ENCODE measurements around the gene PDE11A.

- TF ChIP-seq ZBTB33 (IDR thresholded peaks at IDR 0.05) (no peak), GABPA (IDR thresholded peaks at IDR 0.05 in 1 of 2, conservative IDR thresholded peaks at IDR 0.05 in 1 of 2) (no peak), REST (IDR thresholded peaks at IDR 0.05) (no peak), RAD21 (IDR thresholded peaks at IDR 0.05) (no peak), CTCF (IDR thresholded peaks at IDR 0.05; ENCODE audit: low read depth, low read length, missing input control) (no peak), ATF3 (IDR thresholded peaks at IDR 0.05) (peak; percentile 20), YY1 (IDR thresholded peaks at IDR 0.05) (no peak), SP1 (IDR thresholded peaks at IDR 0.05) (no peak), EGR1 (IDR thresholded peaks at IDR 0.05; ENCODE audit: low read depth in 2 of 2) (no peak), FOXA1 (IDR thresholded peaks at IDR 0.05) (no peak), RXRA (IDR thresholded peaks at IDR 0.05) (no peak), JUND (IDR thresholded peaks at IDR 0.05) (no peak)
These were observed 378.8 kb downstream of the PDE11A start for GRCh38 chr2:177693658-177694339.
